WTC11 (cell line): ENCODE data around the gene ZNF292.

ENCODE experiments used
- CTCF ChIP-seq: fragments of 200-600 bp; IDR thresholded peaks from 2 replicates; pipeline ENCODE4 v1.8.0; 2022; ENCODE audit warnings: antibody characterized with exemption
- E2F1 ChIP-seq: sonication (generic); formaldehyde crosslinking; IDR thresholded peaks from 2 replicates; pipeline ENCODE4 v1.8.0; 2022; ENCODE audit warnings: mild to moderate bottlenecking, missing genetic modification reagents
- OVOL2 ChIP-seq: fragments of 250-450 bp; sonication (Bioruptor Pico); IDR thresholded peaks from 2 replicates; pipeline ENCODE4 v1.9.0; 2021; ENCODE audit warnings: mild to moderate bottlenecking, borderline replicate concordance
- TCF7 ChIP-seq: sonication (generic); formaldehyde crosslinking; IDR thresholded peaks from 2 replicates; pipeline ENCODE4 v1.8.0; 2022; ENCODE audit warnings: mild to moderate bottlenecking, low read depth, missing genetic modification reagents, moderate library complexity
- TEAD4 ChIP-seq: sonication (generic); formaldehyde crosslinking; IDR thresholded peaks from 2 replicates; pipeline ENCODE4 v1.8.0; 2022; ENCODE audit warnings: mild to moderate bottlenecking, missing genetic modification reagents
- TF ChIP-seq, protein P1 (sequence below): sonication (generic); formaldehyde crosslinking; IDR thresholded peaks from 2 replicates; pipeline ENCODE4 v1.8.0; 2022; ENCODE audit warnings: mild to moderate bottlenecking, missing genetic modification reagents

DNA sequence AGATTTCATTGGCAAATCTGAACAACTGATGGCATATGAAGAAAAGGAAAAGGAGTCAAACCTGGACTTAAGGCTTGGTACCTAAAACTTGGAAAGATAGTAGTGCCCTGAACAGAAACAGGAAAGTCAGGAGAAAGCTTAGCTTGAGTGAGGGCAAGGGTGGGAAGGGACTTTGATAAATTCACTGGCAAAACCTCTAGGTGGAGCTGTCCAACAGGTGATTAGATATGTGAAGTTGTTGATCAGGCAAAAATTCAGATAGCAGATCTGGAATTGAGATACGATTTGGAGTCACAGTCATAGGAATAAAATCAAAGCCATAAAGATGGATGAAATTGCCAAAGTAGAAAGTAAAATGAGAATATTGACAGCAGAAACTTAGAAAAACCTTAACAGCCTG lies 16.1 kb upstream of the ZNF292 start:
- TF ChIP-seq OVOL2 (CRISPR knock-in tag), result no peak
- no peak for TF ChIP-seq E2F1 (CRISPR knock-in tag)
- no peak for TF ChIP-seq TEAD4 (CRISPR knock-in tag)
- no peak for TF ChIP-seq TCF7 (CRISPR knock-in tag)
- TF ChIP-seq, protein P1, sequence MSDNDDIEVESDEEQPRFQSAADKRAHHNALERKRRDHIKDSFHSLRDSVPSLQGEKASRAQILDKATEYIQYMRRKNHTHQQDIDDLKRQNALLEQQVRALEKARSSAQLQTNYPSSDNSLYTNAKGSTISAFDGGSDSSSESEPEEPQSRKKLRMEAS (CRISPR knock-in tag), result no peak
- TF ChIP-seq CTCF, result peak; percentile 32
